Activated CD8-positive, alpha-beta memory T cell treated with anti-CD3 and anti-CD28 coated beads, Interleukin-2, amount 50 U/mL, for 24 hours (primary cell): ENCODE data around the gene ID3.
"Not testable (repeated sequence)": the region's sequence is repeated elsewhere in the genome, so short reads cannot be mapped to it uniquely, and the experiment has no call there.

ENCODE experiments used
- DNase-seq: peaks from one replicate; pipeline ENCODE4 v3.0.0-alpha.2; 2020; ENCODE audit errors: extremely low read depth

The ID3 gene

DNA sequence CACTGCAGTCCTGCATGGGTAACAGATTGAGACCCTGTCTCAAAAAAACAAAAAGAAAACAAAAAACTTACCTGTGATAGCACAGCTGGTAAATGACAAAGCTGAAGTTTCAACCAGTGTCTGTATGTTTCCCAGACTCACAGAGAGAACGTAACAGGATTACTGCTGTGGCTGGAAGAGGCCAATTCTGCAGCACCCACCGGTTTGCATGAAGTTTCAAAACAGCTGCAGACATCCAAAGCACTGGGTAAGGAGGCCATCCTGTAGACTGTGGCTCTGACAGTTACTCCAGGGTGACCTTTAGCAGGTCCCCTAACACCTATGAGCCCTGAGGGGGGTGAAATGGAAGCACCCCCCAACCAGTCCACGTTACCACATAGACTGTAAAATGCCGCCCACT is 7.5 kb downstream of the ID3 start:
- DNase-seq = no peak

DNA sequence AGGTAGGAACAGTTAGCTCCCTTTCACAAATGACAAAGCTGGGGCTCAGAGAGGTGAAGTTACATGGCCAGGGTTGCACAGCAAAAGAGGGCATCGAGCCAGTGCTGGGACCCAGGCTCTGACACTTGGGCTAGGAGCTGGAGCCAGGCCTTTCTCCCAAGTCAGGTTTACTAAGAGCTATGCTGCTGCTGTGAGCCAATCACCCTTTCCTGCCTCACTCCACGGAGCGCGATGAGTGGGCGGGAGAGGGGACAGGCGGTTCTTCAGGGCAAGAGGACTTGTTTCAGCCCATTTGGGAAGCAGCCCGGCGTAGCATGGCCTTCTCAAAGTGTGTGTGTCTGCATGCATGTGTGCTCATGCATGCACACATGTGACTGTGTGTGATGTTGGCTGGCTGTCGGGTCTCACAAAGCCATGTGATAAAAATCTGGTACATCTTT is 10.6 kb downstream of the ID3 start:
- DNase-seq = no peak

DNA sequence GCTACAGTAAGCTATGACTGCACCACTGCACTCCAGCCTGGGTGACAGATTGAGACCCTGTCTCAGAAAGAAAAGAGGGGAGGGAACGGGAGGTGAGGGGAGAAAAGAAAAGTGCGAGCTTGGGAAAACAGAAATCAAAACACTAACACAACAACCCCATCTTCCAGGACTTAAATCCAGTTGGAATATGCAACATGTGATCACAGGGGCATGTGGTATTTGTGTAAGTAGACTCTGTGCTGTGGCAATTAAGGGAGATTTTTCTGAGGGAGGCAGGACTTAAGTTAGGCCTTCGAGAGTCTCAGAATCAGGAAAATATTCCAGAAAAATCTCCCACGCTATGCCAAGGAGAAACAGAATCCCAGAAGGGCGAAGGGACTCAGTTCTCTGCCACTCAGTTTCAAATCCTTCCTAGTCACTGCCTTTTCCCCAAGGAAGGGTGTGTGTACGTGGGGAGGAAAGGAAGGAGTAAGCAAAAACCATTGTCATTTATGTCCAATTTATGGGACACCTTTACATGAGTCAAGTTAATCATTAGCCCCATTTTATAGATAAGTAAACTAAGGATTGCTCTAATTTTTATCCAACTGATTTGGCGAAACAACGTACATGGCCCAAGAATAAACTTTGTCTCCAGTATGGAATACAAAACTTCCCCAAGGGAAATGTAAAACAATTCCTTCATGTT is 12.3 kb downstream of the ID3 start:
- no peak for DNase-seq

DNA sequence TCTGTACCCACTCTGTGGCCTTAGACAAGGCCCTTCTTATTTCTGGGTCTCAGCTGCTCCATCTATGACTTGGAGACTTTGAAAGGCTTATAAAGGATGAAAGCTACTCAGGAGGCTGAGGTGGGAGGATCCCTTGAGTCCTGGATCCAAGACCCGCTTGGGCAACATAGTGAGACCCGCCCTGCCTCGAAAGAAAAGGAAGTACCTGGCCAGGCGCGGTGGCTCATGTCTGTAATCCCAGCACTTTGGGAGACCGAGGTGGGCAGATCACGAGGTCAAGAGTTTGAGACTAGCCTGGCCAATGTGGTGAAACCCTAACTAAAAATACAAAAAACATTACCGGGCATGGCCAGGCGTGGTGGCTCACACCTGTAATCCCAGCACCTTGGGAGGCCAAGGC is 13.4 kb downstream of the ID3 start:
- DNase-seq = no peak

DNA sequence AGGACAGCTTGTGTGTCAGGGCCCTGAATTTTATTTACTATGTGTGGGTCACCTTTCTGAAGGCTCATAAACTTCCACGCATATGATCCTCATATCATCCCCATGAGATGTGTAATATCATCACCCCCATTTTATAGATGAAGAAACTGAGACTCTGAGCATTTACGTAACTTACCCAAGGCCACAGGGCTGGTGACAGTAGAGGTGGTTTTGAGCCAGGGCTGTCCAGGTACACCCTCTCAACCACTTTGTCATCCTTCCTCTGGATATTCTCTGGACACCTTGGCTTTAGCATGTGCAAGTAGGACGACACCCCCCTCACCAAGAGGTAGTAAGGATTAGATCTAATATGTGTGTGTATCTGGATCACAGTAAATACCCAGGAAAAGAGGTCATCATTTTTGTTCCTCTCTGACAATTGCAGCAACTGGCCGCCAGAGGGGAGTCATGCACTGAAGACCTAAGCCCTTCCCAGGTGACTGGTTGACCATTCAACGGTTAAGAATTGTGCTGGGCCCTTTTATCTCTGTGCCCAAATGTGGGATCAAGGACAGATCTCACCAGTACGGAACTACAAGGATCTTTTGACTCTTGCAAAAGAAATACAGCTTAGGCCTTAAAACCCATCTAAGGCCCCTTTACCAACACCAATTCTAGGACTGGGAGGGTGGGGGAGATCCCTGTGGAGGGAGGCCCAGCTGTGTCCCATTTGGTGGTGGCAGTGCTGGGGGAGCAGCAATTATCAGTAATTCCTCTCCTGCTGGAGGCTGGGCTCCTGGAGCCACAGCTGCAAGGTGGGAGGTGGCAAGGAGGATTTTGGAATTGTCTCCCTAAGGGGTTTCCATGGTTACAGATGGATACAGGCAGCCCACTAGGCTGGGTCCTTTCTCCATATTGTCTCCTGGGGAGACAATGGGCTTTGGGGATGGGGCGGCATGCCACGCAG is 14.6 kb downstream of the ID3 start:
- peak; percentile 24 for DNase-seq

DNA sequence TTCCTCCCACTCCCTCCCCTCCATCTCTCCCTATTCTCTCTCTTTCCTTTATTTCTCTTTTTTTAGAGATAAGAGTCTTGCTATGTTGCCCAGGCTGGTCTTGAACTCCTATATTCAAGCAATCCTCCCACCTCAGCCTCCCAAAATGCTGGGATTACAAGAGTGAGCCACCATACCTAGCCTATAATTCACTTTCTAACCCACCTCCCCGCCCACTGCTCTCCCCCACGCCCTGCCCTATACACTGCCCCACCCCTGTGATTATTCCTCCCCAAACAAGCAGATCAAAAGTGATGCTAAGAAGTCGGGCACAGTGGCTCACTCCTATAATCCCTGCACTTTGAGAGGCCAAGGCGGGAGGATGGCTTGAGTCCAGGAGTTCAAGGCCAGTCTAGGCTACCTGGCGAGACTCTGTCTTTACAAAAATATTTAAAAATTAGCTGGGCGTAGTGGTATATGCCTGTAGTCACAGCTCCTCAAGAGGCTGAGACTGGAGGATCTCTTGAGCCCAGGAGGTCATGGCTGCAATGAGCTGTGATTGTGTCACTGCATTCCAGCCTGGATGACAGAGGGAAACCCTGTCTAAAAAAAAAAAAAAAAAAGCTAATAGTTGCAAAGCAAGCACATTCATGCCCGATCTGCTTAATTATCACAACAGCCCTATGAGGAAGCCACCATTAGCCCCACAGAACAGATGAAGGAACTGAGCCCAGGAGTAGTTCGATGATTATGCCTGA is 15.4 kb downstream of the ID3 start:
- DNase-seq = no peak

DNA sequence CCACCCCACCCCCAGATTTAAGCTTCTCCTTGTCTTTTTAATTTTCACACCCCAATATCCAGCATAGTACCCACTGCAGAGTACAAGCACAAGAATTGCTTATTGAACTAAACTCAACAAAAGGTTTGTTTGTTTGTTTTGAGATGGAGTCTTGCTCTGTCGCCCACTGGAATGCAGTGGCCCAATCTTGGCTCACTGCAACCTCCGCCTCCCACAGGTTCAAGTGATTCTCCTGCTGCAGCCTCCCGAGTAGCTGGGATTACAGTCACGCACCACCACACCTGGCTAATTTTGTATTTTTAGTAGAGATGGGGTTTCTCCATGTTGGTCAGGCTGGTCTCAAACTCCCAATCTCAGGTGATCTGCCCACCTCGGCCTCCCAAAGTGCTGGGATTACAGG is 16.4 kb downstream of the ID3 start:
- DNase-seq = not testable (repeated sequence)

DNA sequence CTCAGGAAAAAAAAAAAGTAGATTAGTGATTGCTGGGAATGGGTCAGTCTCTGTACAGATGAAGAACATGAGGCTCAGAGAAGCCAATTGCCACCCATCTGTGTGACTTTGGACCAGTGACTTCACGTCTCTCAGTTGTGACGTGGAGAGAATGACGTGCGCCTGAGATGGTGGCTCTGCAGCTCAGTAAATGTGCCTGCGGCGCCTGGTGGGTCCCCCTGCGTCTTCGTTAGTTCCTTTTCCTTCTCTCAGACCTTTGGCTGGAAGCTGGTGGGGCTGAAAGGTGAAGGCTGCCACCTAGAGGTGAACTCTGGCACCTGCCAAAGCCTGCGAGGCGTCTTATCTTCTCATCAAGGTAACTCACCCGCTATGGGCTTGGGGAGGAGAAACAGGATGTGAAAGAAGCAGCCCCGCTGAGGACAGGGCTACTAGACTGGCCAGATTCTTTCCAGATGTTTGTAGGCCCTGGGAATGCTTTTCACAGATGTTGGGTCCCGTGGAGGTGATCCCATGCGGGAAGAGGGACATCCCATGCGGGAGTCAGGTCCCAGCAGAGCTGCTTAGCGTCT is 19.5 kb downstream of the ID3 start:
- peak; percentile 84 for DNase-seq

DNA sequence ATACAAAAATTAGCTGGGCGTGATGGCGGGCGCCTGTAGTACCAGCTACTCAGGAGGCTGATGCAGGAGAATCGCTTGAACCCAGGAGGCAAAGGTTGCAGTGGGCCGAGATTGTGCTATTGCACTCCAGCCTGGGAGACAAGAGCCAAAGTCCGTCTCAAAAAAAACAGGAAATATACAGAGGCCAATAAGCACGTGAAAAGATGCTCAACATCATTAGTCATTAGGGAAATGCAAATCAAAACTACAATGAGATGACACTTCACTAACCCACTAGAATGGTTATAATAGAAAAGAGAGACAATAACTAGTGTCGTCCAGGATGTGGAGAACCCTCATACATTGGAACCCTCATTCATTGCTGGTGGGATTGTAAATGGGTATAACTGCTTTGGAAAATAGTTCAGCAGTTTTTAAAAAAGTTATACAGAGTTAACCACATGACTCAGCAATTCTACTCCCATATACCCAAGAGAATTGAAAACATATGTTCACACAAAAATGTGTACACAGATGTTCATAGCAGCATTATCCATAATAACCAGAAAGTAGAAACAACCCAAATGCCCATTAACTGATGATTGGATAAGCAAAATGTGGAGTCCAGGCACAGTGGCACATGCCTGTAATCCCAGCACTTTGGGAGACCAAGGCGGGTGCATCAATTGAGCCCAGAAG is 21.9 kb downstream of the ID3 start:
- no peak for DNase-seq

DNA sequence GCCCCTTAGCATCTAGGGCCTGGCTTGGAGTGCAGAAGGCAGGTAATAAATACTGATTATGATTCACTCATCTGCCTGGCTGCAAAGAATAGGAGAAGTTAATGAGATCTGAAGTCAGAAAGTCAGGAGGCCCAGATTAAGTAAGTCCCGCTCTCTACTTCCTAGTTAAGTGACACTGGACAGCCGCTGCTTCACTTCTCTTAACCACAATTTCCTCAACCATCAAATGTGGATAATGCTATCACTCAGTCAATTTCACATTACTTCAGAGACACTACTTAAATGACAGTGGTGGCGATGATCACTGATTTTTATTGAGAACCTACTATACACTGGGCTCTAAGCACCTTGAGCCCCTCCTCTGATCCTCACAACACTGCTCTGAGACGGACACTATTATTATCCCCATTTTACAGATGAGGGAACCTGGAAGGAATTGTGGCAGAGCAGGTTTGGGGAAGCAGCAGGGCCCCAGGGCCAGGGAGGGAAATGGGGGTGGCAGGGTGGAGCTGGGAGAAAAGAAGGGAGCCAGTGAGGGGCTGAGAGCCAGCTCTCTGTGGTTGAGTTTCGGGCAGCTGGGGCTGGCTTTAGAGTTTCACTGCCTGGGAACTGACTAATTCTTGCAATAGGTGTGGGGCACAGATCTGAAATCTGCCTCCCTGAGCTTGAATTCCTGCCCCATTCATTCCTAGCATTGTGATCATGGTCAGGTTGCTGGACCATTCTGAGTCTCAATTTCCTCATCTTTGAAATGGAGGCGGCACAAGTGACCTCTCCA is 25.9 kb downstream of the ID3 start:
- no peak for DNase-seq

DNA sequence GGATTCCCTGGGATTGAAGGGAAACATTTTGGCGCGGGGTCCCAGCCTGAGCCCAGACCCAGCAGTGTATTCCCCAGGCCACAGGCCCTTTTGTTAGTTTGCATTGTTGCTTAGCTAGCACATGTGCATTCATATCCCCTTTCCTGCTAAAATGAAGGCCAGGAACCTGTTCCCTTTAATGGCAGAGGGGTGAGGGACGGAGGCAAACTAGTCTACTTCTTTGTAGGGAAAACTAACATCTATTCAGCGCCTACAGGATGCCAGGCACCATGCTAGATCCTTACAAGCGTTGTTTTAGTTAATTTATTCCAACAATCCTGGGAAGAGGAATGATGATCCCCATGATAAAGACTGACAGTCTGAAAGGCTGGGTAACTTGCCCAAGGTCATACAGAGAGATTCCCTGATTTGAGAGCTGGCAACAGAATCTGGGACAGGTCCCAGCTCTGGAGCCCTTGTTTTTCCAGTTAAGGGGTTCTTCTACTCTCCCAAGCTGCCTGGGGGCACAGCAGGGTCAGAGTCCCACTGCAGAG is 27.7 kb downstream of the ID3 start:
- DNase-seq = no peak

DNA sequence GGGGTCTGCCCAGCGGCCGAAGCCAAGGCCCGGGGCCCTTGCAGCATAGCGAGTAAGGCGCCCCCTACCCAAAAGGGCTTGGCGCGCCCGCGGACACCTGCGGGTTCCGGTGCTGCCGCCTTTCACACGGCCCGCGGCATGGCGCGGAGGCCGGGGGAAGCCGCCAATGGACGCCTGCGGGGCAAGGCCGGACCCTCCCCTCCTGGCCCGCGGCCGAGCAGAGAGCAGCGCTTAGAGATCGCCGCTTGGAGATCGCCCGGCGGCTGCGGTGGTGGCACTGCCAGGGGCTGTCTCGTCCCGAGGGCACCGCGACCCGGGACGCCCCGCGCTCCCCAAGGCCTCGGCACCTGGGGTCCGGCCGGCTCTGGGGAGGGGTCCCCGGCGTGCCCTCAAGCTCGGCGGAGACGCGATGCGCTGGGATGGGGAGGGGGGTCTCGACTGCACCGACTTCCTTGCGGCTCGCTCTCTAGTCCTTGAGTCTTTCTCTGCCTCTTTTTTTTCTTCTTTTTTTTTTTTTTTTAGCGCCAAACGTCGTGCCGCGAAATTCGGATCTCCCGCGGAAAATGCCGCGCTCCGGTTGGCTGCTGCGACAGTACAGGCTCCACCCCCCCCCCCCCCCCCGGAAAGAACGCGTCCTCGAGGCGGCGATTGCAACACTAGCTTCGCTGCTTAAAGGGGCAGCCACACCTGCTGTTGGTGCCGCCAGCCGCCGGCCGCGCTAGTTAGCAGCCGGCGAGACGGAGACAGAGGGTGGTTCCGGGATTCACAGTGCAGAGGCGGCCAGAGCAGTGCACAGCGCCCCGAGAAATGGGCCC is 28.3 kb downstream of the ID3 start, which contains the start of gene E2F2:
TSS of gene E2F2 (minus strand) at position 487 of the 815 bp plus-strand sequence. CDS start at position 47, 440 bp downstream.
- DNase-seq = peak; percentile 47

DNA sequence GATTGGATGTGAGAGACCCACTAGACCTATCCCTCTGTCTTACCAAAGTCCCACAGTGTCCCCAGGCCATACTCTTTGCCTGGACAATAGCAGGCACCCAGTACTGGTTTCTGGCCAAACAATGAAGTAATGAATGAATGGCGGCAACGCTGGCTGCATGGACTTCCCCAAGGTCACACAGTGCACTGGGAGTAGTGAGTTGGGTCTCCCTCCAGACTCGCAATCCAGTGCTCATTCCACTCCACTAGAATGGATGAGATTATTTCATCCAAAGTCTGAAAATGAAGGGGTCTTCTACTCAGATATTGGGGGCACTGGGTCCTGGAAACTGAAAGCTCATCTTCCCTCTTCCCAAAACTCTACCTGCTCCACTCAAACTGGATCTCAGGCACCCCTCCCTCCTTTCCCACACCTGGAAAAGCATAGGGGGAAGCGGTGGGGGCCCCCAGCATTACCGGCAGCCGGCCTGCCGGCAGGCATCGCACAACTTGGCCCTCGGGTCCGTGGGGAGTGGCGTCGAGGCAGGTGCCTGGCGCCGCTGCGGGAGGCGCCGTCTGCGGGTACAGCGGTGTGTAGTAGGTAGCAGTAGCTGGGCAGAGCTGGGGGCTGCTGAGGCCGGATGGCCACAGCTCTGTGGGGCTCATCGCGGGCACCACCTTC is 29.1 kb downstream of the ID3 start:
- no peak for DNase-seq

DNA sequence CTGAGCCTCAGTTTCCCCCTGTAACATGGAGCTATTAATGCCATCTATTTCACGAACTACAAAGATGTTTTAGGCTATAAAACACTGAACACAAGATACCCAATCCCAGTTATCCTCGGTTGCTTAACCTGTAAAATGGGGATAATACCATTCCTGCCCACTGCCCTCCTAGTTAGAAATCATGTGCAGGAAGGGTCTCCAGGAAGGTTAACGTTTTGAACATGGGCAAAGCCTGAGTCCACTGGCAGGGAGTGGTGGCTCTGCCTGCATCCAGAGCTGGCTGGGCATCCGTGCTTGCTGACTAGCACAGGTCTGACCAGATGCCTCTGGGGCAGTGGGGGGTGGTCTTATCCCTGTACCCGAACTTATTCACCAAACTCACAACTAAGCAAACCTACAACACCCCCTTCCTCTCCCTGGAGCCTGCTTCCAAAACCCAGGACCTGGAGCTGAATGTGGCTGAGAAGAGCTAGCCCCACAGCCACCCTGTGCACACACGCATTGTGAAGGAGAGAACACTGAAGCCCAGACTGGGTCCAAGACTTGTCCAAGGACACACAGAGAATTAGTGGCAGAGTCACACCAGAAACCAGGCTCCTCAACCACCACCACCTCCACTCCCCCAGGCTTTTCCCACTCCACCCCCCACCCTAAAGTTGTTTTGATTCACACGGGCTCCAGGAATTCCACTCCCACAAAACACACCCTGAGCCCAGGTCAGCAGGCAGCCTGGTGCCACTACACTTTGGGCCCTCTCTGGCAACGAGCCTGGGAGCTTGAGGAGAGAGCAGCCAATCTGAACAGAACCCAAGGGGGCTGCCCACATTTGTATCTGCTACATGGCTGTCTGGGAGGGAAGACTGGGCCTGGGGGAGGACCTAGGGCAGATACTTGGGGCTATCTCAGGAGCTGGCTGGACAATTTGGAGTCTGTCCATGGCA is 29.9 kb downstream of the ID3 start:
- DNase-seq = no peak

DNA sequence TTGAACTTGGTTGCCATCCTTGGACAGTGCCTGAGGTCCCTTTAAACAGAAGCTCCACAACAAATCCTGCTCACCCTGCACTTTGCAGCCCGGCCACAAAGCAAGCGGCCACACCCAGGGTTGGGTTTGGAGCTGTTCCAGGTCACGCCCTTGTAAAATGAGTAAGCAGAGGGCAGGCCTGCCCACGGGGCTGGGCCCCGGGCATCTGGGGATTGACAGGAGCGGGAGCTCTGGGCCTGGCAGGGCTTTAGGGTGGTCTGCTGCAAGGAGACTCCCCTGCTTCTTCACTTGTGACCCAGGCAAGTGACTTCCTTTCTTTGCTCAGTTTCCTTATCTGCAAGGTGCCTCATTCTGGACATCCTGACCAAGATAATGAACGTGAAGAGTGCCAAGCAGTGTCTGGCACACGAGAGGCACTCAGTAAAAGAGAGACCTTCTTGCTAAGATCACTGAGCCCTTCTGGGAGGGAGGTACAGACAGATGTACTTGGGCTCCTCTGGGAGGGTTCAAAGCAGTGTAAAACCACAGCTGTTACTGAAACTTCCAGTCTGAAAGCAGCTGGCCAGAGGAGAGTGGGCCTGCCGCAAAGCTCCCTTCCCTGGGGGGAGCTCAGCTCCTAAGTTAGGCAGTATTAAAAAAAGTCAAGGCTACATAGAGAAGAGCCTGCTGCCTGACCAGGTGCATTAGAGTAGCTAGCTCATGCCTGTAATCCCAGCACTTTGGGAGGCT is 30.9 kb downstream of the ID3 start:
- peak; percentile 63 for DNase-seq

DNA sequence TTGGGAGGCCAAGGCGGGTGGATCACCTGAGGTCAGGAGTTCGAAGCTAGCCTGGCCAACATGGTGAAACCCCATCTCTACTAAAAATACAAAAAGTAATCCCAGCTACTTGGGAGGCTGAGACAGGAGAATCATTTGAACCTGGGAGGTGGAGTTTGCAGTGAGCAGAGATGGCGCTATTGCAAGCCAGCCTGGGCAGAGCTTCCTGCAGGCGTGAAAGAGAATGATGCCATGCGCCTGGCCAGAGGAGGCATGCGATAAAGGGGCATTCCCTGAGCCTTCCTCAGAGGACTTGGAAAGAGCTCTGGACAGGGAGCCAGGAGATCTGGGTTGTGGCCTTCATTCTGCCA is 31.4 kb downstream of the ID3 start:
- DNase-seq = no peak

DNA sequence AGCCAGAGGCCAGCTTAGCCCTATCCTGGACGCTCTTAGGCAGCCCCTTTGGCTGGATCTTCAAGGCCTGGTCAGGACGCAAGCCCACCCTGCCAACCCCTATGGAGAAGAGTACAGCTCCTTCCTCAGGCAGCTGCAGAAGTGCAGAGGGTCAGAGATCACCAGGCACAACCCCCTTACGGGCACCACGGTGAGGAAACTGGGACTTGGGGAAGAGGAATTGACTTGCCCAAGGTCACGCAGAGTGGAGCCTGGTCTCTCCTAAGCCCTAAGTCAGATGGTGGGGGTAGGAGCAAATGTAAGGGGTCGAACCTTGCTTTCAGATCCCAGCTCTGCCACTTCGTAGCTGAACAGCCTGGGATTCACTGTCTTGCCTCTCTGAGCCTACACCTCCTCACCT is 31.9 kb downstream of the ID3 start:
- no peak for DNase-seq
